Loucy (cell line): ENCODE data around the gene CFAP69.

ENCODE experiments used
- EZH2phosphoT487 ChIP-seq: fragments of 200-600 bp; IDR thresholded peaks from 2 replicates; pipeline ENCODE4 v1.6.1; 2018; ENCODE audit warnings: antibody characterized with exemption, mild to moderate bottlenecking, moderate library complexity, borderline replicate concordance
- TF ChIP-seq, protein P1 (sequence below): fragments of 200-600 bp; sonication (generic); conservative IDR thresholded peaks from 2 replicates; pipeline ENCODE4 v1.5.1; 2014; ENCODE audit warnings: mild to moderate bottlenecking, antibody characterized with exemption, low read length

GRCh38 chr7:90345016-90345415 is 100.0 kb downstream of the CFAP69 start:
- TF ChIP-seq, protein P1, sequence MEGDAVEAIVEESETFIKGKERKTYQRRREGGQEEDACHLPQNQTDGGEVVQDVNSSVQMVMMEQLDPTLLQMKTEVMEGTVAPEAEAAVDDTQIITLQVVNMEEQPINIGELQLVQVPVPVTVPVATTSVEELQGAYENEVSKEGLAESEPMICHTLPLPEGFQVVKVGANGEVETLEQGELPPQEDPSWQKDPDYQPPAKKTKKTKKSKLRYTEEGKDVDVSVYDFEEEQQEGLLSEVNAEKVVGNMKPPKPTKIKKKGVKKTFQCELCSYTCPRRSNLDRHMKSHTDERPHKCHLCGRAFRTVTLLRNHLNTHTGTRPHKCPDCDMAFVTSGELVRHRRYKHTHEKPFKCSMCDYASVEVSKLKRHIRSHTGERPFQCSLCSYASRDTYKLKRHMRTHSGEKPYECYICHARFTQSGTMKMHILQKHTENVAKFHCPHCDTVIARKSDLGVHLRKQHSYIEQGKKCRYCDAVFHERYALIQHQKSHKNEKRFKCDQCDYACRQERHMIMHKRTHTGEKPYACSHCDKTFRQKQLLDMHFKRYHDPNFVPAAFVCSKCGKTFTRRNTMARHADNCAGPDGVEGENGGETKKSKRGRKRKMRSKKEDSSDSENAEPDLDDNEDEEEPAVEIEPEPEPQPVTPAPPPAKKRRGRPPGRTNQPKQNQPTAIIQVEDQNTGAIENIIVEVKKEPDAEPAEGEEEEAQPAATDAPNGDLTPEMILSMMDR, result no peak
- TF ChIP-seq EZH2phosphoT487, result no peak
